SHP77 treated with DMSO at 0.1 percent for 48 hours (cell line): Measurements from ENCODE around the gene FXYD6.

Experiments
- DNase-seq: peaks from one replicate; lab custom pipeline; 2025; lab: John Stamatoyannopoulos, UW

Gene FXYD6

DNA sequence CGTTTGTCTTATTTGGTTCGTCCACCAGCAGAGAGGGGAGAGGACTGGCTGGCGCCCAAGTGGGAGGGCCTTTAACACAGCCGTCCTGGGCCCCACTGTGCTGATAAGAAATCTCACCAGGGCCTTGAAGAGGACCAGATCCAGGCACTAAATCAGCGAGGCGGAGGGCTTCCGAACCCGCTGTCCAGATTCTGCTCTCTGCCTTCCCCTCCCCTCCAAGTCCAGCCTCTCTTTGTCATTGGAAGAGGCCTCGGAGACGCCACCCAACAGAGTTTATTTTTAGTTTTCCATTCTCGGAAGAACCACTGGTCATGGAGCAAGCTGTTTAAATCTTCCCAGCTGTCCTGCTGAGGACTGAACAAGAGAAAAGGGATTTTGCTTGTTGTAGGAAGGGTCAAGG, 9.3 kb upstream of the FXYD6 start:
- DNase-seq, result no peak

DNA sequence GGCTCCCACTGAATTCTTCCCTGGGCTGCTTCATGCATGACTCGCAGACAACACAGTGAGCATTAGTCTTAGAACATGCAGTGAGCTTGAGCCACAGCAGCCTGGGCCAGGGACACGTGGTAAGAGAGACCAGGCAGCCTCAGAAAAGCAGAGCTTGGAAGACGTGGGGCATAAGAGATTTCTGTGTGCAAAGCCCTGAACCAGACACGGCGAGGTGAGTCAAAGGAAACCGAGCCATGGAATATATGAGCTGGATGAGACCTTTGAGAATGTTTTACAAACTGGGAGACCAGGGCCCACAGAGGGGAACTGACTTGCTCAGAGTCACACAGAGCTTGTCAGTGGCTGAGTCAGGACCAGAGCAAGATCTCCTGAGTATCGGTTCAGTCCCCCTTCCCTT, 8.5 kb upstream of the FXYD6 start:
- no peak for DNase-seq

GRCh38 chr11:117883063-117883462, 6.6 kb upstream of the FXYD6 start:
- no peak for DNase-seq

- DNase-seq, result no peak
Measured at GRCh38 chr11:117882311-117882905, 6.0 kb upstream of the FXYD6 start.

- no peak for DNase-seq
Measured at GRCh38 chr11:117881217-117881616, 4.8 kb upstream of the FXYD6 start.

DNA sequence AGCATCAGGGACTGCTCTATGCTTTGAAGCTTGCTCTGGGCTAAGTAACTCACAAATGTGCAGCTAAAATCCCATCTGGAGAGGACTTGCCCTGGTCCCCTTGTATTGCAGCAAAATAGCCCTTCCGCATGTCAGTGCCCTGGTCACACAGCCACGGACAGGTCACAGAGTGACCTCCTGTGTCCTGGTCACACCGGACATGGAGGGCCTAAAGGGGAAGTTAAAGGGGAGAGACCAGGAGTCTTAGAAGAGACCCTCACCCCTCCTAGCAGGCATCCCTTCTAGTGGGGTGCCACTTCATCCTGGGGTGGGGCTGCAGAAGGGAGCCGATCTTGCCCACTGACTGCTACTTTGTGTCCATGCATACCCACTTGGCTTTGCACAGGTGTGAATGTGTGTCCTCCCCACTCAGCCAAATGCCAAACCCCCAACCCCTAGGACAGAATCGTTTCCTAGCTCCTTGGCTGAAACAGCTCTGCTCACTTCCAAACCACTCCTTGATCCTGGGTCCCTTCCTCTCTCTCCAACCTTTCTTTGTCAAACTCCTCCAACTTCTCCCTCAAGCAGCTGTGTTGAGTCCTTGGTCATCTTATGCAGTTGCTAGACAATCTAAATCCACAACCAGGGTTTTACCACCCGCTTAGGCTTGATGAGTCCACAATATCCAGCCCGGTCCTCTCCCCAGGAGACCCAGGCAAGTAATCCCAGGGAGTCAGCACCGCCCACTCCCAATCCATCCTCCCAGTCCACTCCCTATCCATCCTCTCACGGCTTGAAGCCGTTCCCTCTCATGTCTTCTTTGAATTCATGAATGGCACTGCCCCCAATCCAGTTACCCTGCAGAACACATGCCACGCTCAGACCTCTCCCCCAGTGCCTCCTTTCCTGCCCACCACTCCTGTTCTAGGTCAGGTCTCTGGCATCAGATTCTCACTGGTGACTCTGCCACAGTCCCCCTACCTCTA, 3.3 kb upstream of the FXYD6 start:
- no peak for DNase-seq

DNA sequence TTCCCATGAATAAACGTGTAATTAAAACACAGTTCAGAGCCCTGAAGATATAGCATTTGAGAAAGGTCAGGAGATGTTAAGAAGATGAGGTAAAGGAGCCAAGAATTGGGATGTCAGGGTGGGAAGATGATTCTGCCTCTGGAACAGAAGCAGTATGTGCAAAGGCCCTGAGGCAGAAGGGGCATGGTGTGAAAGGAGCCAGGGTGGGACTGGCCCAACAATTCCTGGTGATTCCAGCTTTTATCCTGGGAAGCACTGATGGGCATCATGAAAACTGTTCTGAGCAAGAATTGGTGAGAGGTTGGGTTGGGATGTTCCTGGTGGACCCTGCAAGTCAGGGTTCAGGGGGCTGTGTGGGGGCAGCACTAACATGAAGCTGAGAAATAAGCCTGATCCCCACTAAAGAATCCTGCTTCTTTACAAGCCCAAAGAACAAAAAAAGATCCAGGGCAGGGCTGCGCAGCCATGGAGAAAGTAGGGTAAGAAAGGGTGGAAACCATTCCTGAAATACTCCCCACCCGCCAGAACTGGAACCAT, 2.5 kb upstream of the FXYD6 start:
- DNase-seq, result no peak

GRCh38 chr11:117878314-117878938, 2.0 kb upstream of the FXYD6 start:
- no peak for DNase-seq

- no peak for DNase-seq
Measured at GRCh38 chr11:117877120-117877784, 794 bp upstream of the FXYD6 start.

- no peak for DNase-seq
Measured at GRCh38 chr11:117876059-117876340, 458 bp downstream of the FXYD6 start.

DNA sequence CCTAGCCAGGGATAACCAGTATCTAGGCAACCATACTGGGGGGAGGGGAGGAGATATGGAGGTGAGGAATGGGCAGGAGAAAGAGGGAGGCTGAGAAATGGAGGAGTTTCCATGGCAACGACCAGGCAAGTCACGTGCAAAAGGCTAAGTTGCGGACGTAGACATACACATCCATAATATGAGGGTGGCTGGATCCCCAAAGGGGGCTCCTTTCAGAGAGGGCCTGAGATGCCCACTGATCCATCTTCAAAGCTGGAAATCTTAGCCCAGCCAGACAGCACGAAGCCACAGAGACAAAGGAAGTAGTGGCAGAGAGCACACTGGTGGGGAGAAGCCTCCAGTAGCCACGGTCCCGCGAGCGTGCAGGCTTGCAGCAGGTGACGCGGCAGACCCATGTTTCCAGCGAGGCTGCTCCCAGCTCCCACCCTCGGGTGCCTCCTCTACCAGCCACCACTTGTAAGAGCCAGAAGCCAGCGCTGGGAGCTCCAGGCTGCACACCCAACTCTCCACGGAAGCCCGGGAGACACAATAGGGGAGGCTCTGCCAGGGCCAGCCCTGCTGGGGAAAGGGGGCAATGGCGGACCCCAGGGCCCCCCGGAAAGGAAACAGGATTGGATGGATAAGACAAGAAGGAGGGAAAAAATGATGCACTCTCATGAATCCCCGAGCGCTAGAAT, 938 bp downstream of the FXYD6 start:
- no peak for DNase-seq

- no peak for DNase-seq
Measured at GRCh38 chr11:117874910-117875381, 1.5 kb downstream of the FXYD6 start.

DNA sequence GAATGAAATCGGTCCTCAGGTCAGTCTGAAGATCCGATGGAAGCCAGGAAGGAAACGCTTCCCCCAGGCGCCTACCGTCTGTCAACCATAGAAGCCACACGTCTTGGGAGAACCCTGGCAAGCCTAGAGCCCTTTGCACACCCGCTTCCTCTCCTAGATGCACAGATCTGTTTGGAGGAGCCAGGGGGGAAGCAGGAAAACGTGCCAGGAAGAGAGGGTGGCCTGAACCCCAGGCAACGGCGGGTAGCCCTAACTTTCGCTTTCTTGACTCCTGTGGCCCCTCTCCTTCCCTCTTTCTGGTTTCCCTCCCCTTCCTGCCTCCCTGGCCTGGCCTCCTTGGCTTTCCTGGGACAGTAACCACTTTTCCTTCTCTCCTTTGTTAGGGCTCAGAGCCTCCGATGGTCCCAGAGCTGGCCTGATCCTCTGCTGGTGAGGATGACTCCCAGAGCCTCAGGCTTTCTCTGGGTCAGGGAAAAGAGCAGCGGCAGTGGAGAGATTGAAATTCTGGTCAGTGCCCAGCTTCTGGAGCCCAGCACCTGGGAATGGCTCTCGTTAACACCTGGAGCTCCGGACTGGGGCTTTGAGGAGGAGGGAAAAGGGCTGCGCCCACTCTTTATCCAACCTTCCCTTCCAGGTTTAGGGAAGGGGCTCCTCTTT, 2.1 kb downstream of the FXYD6 start:
- no peak for DNase-seq

- DNase-seq, result no peak
Measured at GRCh38 chr11:117873828-117874125, 2.7 kb downstream of the FXYD6 start.

DNA sequence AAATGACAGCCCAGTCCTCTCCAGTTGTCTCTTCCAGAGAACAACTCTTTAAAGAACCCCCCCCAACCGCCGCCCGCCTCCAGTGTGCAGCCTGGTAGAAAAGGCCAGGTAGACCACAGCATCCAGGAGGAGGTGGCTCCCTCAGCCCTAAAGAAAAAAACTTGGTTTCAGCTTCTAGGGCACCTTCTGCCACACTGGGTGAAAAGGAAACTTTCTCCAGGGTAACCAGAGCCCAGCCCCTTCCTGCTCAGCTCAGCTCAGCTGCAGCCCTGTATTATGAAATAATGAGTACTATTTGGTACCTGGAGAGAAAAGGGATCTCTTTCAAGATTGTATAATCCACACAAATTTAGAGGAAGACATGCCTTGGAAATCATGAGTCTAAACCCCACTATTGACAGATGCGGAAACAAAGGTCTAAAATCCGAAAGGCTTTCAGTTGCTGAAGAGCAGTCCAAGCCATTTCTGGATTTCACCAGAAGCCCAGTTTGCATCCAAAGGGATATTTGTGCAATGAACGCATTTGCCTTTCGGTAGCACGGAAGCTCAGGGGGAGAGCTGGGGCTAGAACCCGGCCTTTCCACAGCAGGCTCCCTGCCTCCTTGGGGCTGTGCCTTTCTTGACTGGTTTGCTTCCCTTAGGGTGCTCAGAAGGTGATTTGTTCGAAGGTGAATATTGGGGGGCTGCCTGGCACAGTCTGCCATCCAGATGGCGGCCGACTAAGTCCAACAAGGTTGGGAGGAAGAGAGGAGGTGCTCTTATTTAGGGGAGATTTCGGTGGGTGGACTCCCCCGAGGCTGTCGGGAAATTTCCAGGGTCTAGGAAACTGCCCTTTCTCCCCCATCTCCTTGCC, 3.3 kb downstream of the FXYD6 start:
- no peak for DNase-seq

DNA sequence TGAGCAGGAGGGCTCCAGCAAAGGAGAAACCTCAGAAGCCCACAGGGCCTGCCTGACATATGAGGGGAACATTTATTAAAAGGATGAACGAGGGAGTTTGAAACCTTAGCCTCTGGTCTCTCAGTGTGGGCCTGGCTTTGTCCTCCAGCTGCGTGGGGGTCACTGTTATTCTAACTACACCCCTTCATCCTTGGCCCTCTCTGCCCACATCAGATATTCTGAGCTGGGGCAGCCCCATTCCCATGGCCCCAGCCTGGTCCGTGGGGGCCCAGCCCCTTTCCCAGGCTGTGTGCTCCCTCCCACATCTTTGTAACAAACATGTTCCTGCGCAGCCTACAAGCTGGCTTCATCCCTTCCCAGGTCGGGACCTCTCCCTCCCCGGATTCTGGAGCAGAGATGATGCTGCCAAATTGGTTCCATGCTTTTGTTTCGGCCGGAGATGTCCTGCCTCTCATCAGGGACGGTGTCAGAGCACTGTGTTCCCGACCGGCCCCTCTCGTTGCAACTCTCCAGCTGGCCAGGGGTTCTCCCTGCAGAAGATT, 4.0 kb downstream of the FXYD6 start:
- DNase-seq, result no peak

DNA sequence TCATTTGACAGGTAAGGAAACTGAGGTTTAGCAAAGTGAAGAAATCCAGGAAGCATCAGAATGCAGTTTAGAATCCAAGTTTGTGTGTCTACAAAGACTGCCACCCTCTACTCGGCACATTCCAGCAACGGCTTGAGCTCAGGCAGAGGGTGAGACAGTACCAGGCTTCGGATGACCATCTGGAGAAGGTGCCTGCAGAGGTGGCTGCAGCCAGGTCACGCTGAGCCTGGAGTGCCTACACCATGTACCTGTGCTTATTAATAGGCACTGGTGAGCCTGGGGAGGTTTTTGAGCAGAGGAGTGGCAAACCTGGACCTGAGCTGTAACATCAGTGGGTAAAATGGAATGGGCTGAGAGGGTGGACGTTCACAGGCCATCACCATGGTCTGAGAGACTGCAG, 4.7 kb downstream of the FXYD6 start:
- no peak for DNase-seq

DNA sequence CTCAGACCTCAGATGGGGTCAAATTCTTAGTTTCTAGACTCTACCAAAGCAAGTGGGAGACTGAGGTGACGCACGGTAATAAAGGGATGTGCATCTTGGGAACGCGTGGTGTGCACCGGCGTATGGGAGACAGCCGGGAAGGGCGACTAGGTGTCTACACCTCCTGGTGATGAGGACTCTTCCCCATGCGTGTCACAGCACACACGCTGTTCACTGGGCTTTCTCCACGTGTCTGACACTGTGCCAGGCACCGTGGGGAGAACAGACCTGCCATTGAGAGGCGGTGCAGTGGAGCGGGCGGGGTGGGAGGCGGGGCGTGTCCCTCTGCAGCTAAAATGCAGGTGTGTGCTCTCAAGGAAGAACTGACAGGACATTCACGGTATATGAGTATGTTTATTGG, 5.3 kb downstream of the FXYD6 start:
- no peak for DNase-seq

GRCh38 chr11:117870103-117870952, 6.1 kb downstream of the FXYD6 start:
- DNase-seq, result no peak
